HCT116 (cell line): ENCODE data around the gene CNDP1. TPM values are rescaled to one million over a fixed set of nuclear protein-coding genes. Genes with fewer than 3 reads are reported as not detected.

Source experiments
- ATAC-seq: fragments of 200-7000 bp; cut with Tn5 transposase; 2 replicates; pipeline ENCODE4 v1.9.1; 2020; ENCODE audit warnings: mild to moderate bottlenecking, moderate library complexity
- BruUV-seq: library from RNA; stranded (reverse); fragments of 400-500 nt; replicated peaks from 2 replicates; lab custom pipeline; 2021; lab: Mats Ljungman, UMichigan
- CTCF ChIA-PET: fragments of 300-600 bp; sonication (Branson Sonifier 250); formaldehyde crosslinking; loops from one replicate; lab custom pipeline; 2021; ENCODE audit warnings: antibody characterized with exemption; lab: Charles Lee
- POLR2A ChIA-PET: fragments of 300-600, 350-600 bp; sonication (Branson Sonifier 250); formaldehyde crosslinking; loops from one replicate; lab custom pipeline; 2021; ENCODE audit warnings: antibody characterized with exemption; lab: Charles Lee
- RAD21 ChIA-PET, 2 experiments: fragments of 300-600 bp; sonication (Branson Sonifier 250); formaldehyde crosslinking; loops; one replicate each; lab custom pipeline; 2023; ENCODE audit warnings: low total read pairs in 2 of 2; ENCODE audit not compliant: uncharacterized antibody in 2 of 2, unreplicated experiment in 2 of 2, low non-redundant PET in 1 of 2; lab: Charles Lee
- DNase-seq: peaks from one replicate; pipeline ENCODE4 v3.0.0-alpha.2; 2010; ENCODE audit warnings: low read depth, low spot score
- H2AFZ ChIP-seq: fragments of 200-600 bp; shearing (Covaris generic), sonication (generic); 2 replicates; pipeline ENCODE4 v1.6.1; 2017; ENCODE audit warnings: low read depth, mixed run types, mixed read lengths, antibody characterized with exemption, low read length; ENCODE audit not compliant: poor library complexity, severe bottlenecking
- H3K27ac ChIP-seq: 2 replicates; pipeline ENCODE4 v1.5.1; 2012; ENCODE audit warnings: low read depth, low read length
- H3K27me3 ChIP-seq: fragments of 200-600 bp; sonication (generic); 2 replicates; pipeline ENCODE4 v1.6.1; 2016; ENCODE audit warnings: mixed run types, low read length, mixed read lengths; ENCODE audit not compliant: insufficient read depth
- H3K36me3 ChIP-seq, 2 experiments: fragments of 200-500 bp in 1 of 2; fragments of 200-600 bp in 1 of 2; sonication (Bioruptor generic) in 1 of 2; sonication (generic) in 1 of 2; 2 replicates each; pipeline versions ENCODE4 v1.5.1 to v1.6.1; 2014 to 2016; ENCODE audit warnings: low read length in 2 of 2, inconsistent platforms in 1 of 2, mixed read lengths in 1 of 2, mixed run types in 1 of 2; ENCODE audit not compliant: insufficient read depth in 2 of 2, control insufficient read depth in 1 of 2
- H3K4me1 ChIP-seq, 2 experiments: fragments of 200-600 bp in 1 of 2; sonication (generic) in 1 of 2; 2 replicates each; pipeline versions ENCODE4 v1.5.1 to v1.6.1; 2012 to 2017; ENCODE audit warnings: low read length in 2 of 2, inconsistent platforms in 1 of 2, mild to moderate bottlenecking in 1 of 2, mixed read lengths in 1 of 2, mixed run types in 1 of 2, moderate library complexity in 1 of 2; ENCODE audit not compliant: insufficient read depth in 2 of 2, control insufficient read depth in 1 of 2
- H3K4me2 ChIP-seq: fragments of 200-600 bp; sonication (generic); 2 replicates; pipeline ENCODE4 v1.6.1; 2017; ENCODE audit warnings: mixed run types, low read length, mixed read lengths
- H3K4me3 ChIP-seq, 2 experiments: fragments of 200-600 bp in 1 of 2; sonication (generic) in 1 of 2; replicated peaks in 1 of 2; 2 replicates each; pipeline ENCODE4 v1.5.1; 2011 to 2016; ENCODE audit warnings: low read length in 2 of 2, control low read depth in 1 of 2, low read depth in 1 of 2, mild to moderate bottlenecking in 1 of 2, mixed read lengths in 1 of 2, mixed run types in 1 of 2
- H3K79me2 ChIP-seq: fragments of 200-600 bp; sonication (generic); 2 replicates; pipeline ENCODE4 v1.6.1; 2017; ENCODE audit warnings: mild to moderate bottlenecking, mixed run types, low read length, moderate library complexity, mixed read lengths; ENCODE audit not compliant: insufficient read depth
- H3K9ac ChIP-seq: fragments of 200-600 bp; sonication (generic); 2 replicates; pipeline ENCODE4 v1.6.1; 2016; ENCODE audit warnings: low read length, mixed read lengths
- H3K9me2 ChIP-seq: fragments of 200-600 bp; sonication (generic), shearing (Covaris generic); 2 replicates; pipeline ENCODE4 v1.6.1; 2017; ENCODE audit warnings: mixed run types, mild to moderate bottlenecking, moderate library complexity; ENCODE audit not compliant: insufficient read depth
- H3K9me3 ChIP-seq, 2 experiments: fragments of 200-500 bp in 1 of 2; fragments of 200-600 bp in 1 of 2; sonication (Bioruptor generic) in 1 of 2; sonication (generic) in 1 of 2; 2 replicates each; pipeline ENCODE4 v1.6.1; 2014 to 2017; ENCODE audit warnings: low read length in 2 of 2, mixed read lengths in 2 of 2, inconsistent platforms in 1 of 2, low read depth in 1 of 2, mild to moderate bottlenecking in 1 of 2, mixed run types in 1 of 2, moderate library complexity in 1 of 2; ENCODE audit not compliant: control insufficient read depth in 1 of 2, insufficient read depth in 1 of 2
- H4K20me1 ChIP-seq: fragments of 200-600 bp; sonication (generic), shearing (Covaris generic); 2 replicates; pipeline ENCODE4 v1.6.1; 2017; ENCODE audit warnings: mixed run types, mild to moderate bottlenecking, moderate library complexity; ENCODE audit not compliant: insufficient read depth
- CEBPB ChIP-seq: IDR thresholded peaks from 2 replicates; pipeline ENCODE4 v1.6.1; 2012; ENCODE audit warnings: low read depth
- ELF1 ChIP-seq: IDR thresholded peaks from 2 replicates; pipeline ENCODE4 v1.6.1; 2012; ENCODE audit warnings: low read depth, borderline replicate concordance
- EZH2 ChIP-seq: fragments of 200-600 bp; sonication (generic); IDR thresholded peaks from 2 replicates; pipeline ENCODE4 v1.6.1; 2017; ENCODE audit warnings: antibody characterized with exemption, mixed run types
- EZH2phosphoT487 ChIP-seq: fragments of 200-600 bp; IDR thresholded peaks from 2 replicates; pipeline ENCODE4 v1.6.1; 2018; ENCODE audit warnings: antibody characterized with exemption, borderline replicate concordance
- FOSL1 ChIP-seq: IDR thresholded peaks from 2 replicates; pipeline ENCODE4 v1.6.1; 2012; ENCODE audit warnings: low read depth
- JUND ChIP-seq: IDR thresholded peaks from 2 replicates; pipeline ENCODE4 v1.6.1; 2012
- POLR2AphosphoS5 ChIP-seq: IDR thresholded peaks from 2 replicates; pipeline ENCODE4 v1.6.1; 2011; ENCODE audit warnings: mild to moderate bottlenecking, low read depth, low read length, moderate library complexity
- RAD21 ChIP-seq: IDR thresholded peaks from 2 replicates; pipeline ENCODE4 v1.6.1; 2012; ENCODE audit warnings: low read depth, mild to moderate bottlenecking
- REST ChIP-seq: IDR thresholded peaks from 2 replicates; pipeline ENCODE4 v1.6.1; 2012; ENCODE audit warnings: low read depth
- YY1 ChIP-seq: IDR thresholded peaks from 2 replicates; pipeline ENCODE4 v1.6.1; 2011; ENCODE audit warnings: low read length, low read depth, moderate library complexity, mild to moderate bottlenecking; ENCODE audit not compliant: insufficient replicate concordance; ENCODE audit errors: extremely low read depth
- ZBTB33 ChIP-seq: IDR thresholded peaks from 2 replicates; pipeline ENCODE4 v1.6.1; 2011; ENCODE audit warnings: mild to moderate bottlenecking, low read length, moderate library complexity; ENCODE audit not compliant: insufficient replicate concordance; ENCODE audit errors: extremely low read depth
- ZFX ChIP-seq: fragments of 450-650 bp; IDR thresholded peaks from 2 replicates; pipeline ENCODE4 v1.6.1; 2017
- intact Hi-C: fragments of 100-400 bp; cut with micrococcal nuclease; formaldehyde crosslinking; loops from 2 replicates; pipeline ENCODE4 v1.10.0; 2022
- total RNA-seq: library from RNA; stranded (reverse); gene quantifications from one replicate; pipeline ENCODE4 v1.2.1, GENCODE V29; 2021; ENCODE audit not compliant: unreplicated experiment
- TF ChIP-seq, protein P1 (sequence below), 3 experiments: fragments of 200-600 bp in 1 of 3; sonication (generic) in 1 of 3; IDR thresholded peaks in 2 of 3; conservative IDR thresholded peaks in 1 of 3; 2 replicates each; pipeline ENCODE4 v1.5.1; 2012 to 2017; ENCODE audit warnings: low read depth in 2 of 3, low read length in 2 of 3, antibody characterized with exemption in 1 of 3, borderline replicate concordance in 1 of 3, control low read depth in 1 of 3, mild to moderate bottlenecking in 1 of 3, mixed read lengths in 1 of 3, mixed run types in 1 of 3, moderate library complexity in 1 of 3; ENCODE audit not compliant: insufficient read depth in 1 of 3

The CNDP1 gene
- total RNA-seq, 1 experiment from 2014 or later, result not detected

DNA sequence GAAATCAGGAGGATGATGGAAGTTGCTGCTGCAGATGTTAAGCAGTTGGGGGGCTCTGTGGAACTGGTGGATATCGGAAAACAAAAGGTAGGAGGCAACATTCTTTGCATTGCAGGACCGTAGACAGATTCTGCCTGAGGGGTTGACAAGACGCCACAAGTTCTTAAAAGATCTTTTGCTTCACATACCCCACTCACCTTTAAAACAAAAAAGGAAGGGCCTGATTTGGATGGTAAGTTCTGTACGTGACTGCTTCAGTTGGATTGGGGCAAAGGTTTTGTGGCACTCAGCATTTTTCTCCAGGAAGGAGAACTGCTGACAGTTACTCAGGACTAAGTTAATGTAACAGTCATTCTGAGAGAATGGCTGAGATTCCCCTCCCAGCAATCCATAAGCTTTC is 32.9 kb upstream of the CNDP1 start (continued):
- TF ChIP-seq YY1, result no peak
- TF ChIP-seq, all 23 proteins: peak for 0

GRCh38 chr18:74503137-74503536 is 31.2 kb upstream of the CNDP1 start:
- H3K4me3 ChIP-seq, result no peak overlapping the region
- no peak for ATAC-seq
- H3K36me3 ChIP-seq, result peaks cover 21 to 37% of the 10 kb centered on the region in 2 experiments; a peak in 3 of 4 replicates
- CTCF ChIA-PET, result no interaction called here
- no peaks in the 10 kb centered on the region for H4K20me1 ChIP-seq
- H3K27me3 ChIP-seq, result no peaks in the 10 kb centered on the region
- H2AFZ ChIP-seq, result no peak overlapping the region
- H3K9me2 ChIP-seq, result no peaks in the 10 kb centered on the region
- H3K27ac ChIP-seq, result no peak overlapping the region
- no peaks in the 10 kb centered on the region for H3K9me3 ChIP-seq
- no peak for TF ChIP-seq REST
- TF ChIP-seq RAD21, result no peak
- no peak for TF ChIP-seq CEBPB
- TF ChIP-seq EZH2phosphoT487, result no peak
- no peak for TF ChIP-seq FOSL1
- TF ChIP-seq YY1, result no peak
- TF ChIP-seq EZH2, result no peak
- no peak for TF ChIP-seq ZBTB33
- TF ChIP-seq JUND, result no peak
- TF ChIP-seq, protein P1, sequence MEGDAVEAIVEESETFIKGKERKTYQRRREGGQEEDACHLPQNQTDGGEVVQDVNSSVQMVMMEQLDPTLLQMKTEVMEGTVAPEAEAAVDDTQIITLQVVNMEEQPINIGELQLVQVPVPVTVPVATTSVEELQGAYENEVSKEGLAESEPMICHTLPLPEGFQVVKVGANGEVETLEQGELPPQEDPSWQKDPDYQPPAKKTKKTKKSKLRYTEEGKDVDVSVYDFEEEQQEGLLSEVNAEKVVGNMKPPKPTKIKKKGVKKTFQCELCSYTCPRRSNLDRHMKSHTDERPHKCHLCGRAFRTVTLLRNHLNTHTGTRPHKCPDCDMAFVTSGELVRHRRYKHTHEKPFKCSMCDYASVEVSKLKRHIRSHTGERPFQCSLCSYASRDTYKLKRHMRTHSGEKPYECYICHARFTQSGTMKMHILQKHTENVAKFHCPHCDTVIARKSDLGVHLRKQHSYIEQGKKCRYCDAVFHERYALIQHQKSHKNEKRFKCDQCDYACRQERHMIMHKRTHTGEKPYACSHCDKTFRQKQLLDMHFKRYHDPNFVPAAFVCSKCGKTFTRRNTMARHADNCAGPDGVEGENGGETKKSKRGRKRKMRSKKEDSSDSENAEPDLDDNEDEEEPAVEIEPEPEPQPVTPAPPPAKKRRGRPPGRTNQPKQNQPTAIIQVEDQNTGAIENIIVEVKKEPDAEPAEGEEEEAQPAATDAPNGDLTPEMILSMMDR (IDR thresholded peaks at IDR 0.05 in 2 of 3, conservative IDR thresholded peaks at IDR 0.05 in 1 of 3; ENCODE audit: borderline replicate concordance in 1 of 3, insufficient read depth in 1 of 3, low read depth in 2 of 3, low read length in 2 of 3), result no peak
- no peak for TF ChIP-seq ELF1
- TF ChIP-seq POLR2AphosphoS5, result no peak
- no peak for TF ChIP-seq ZFX
- TF ChIP-seq, all 23 proteins: peak for 0
- no peak for DNase-seq
- intact Hi-C loops, result no loop called here
- ChIA-PET RAD21 (no interaction called here), POLR2A (no interaction called here)
- Histone ChIP-seq H3K9ac (no peak overlapping the region), H3K79me2 (peaks cover 24% of the 10 kb centered on the region), H3K4me2 (no peak overlapping the region), H3K4me1 (no peaks in the 10 kb centered on the region)
- BruUV-seq, result no TSS peak
